GM19351 (cell line): Measurements from ENCODE around the gene CLEC2B.
"Not testable (repeated sequence)": the region's sequence is repeated elsewhere in the genome, so short reads cannot be mapped to it uniquely, and the experiment has no call there.

Source experiments
- ATAC-seq: cut with Tn5 transposase; IDR thresholded peaks from one replicate; pipeline ENCODE4 v1.9.1; 2021; ENCODE audit warnings: mild to moderate bottlenecking, moderate library complexity; ENCODE audit not compliant: unreplicated experiment

Gene CLEC2B

DNA sequence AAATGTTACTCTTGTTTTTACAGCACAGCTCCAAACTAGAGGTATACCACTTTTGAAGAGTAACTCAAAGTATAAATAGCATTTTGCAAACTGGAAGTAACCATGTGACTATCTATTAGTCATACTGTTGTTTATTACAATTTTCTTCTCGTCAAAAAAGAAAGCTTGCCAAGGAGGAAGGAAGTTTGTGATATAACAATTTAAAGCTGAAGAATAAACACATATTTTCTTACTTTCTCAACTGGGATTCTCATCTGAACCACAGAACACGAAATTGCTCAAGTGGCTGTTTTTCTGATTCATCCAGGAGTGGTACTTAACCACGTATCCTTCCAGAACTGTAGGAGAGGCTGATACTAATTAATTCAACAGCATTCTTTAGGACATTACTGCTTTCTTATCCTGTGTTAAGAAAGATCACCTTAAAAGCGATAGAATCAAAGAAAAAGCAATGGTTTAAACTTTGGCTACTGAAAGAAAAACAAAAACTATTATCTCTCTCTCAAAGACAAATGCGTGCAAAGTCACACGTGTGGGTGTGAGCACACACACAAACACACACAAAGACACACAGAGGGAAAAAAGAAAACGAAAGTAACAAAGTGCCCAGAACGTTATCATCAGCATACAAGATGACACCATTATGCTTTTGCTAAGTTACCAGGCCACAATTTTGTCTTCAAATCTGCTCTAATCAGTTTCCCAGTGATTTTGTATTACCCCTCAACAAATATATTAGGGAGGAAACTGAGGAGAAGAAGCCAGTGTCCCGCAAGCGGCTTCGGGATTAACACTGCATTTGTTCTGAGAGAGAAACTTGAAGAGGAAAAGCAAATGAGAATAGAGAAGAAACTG lies at the start of gene CLEC2B:
CLEC2B (minus strand) TSS at position 48 of the 855 bp plus-strand sequence.
- ATAC-seq, result peak; percentile 54

GRCh38 chr12:9911708-9912107 lies 42.6 kb upstream of the CLEC2B start:
- ATAC-seq, result no peak

DNA sequence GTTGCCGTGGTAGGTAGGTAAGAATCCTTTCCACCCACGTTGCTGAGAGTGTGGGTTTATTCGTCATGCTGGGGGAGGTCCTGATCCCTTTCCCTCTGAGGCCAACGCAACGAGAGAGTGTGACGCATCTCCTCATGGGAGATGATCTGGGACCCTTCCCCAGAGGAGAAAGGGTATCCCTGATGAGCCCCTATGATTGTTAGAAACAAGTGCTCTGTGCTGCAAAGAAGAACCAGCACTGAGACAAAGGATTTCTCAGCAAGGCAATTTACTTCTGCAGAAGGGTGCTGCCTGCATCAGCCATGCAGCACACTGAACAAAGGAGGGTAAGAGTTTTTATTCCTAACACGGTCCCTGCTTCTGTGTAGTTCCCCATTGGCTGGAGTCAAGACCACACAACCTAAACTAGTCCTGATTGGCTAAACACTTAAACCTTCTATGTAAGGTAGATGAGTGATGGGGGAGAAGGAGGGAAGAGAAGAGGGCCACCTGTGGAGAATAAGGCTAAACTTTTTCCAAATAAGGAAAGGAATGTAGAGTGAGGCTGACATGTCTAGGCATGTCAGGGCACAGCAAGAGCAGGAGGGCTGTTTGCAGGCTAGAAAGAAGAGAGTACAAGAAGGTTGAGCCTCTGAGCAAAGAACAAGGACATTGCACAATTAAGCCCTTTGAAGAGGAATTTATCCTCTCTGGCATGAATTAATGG lies 41.7 kb upstream of the CLEC2B start:
- ATAC-seq, result no peak

- ATAC-seq, result no peak
Observed at GRCh38 chr12:9909724-9910123, 40.6 kb upstream of the CLEC2B start.

GRCh38 chr12:9908350-9908749 lies 39.2 kb upstream of the CLEC2B start:
- no peak for ATAC-seq

DNA sequence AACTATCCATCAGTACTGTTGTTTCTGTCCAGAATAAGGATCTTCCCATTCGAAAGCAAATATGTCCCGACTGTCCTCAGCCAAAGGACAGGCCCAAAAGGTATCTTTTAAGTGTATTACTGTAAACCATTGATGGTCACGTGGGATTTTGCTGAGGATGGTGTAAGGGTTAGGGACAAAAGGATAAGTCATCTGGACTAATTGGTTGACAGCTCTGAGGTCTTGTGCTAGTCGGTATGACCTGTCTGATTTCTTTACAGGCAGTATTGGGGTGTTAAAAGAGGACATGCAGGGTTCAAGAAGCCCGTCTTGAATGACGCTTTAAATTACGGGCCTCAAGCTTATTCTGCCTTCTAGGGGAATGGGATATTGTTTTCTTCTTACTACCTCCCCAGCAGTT lies 38.6 kb upstream of the CLEC2B start:
- ATAC-seq, result no peak

- no peak for ATAC-seq
Observed at GRCh38 chr12:9906873-9907272, 37.7 kb upstream of the CLEC2B start.

- no peak for ATAC-seq
Observed at GRCh38 chr12:9902539-9903228, 33.5 kb upstream of the CLEC2B start.

GRCh38 chr12:9900930-9901329 lies 31.8 kb upstream of the CLEC2B start:
- ATAC-seq, result no peak

DNA sequence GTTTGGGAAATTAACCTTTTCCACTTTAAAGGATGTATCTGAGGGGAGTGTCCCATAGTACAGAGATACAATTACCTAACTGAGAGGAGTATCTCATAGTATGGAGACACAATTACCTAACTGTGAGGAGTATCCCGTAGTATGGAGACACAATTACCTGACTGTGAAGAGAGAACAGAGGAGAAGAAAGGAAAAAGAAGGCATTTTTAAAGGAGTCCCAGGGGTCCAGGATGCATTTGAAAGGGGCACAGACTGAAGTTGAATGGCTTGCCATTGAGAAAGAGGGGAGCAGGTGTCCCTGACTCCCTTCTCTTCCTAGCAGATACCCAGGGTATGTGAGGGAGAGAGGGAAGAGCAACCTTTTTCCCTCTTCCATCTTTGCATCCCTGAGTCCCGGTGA lies 30.1 kb upstream of the CLEC2B start:
- ATAC-seq, result no peak

GRCh38 chr12:9897535-9897934 lies 28.4 kb upstream of the CLEC2B start:
- no peak for ATAC-seq

- ATAC-seq, result no peak
Observed at GRCh38 chr12:9895215-9895971, 26.2 kb upstream of the CLEC2B start.

DNA sequence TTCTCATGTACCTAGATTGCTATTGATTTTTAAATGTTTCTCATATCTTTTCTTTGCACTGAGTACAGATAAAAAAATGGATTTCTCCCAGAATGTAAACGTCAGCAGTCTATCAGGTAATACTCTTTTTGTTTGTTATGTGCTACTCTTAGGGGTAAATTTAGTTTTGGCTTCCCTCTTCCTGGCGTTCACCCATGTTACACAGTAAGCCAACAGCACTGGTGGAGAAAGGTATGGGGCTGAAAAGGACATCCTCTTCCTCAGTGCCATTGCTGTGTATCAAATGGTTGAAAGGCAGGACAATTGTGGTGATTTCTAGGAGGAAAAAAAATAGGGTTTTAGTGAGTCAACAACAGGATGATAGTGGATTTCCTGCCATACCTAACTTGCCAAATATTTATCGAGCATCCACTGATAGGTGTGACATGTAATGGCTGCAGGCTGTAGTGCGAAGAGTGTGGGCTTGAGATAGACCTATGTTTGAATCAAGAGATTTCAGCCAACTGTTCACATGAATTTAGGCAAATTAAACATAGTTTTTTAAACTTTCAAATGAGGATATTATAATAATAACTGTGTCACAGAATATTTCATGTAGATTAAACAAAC lies 19.6 kb upstream of the CLEC2B start:
- ATAC-seq, result no peak

GRCh38 chr12:9883175-9883574 lies 14.0 kb upstream of the CLEC2B start:
- no peak for ATAC-seq

DNA sequence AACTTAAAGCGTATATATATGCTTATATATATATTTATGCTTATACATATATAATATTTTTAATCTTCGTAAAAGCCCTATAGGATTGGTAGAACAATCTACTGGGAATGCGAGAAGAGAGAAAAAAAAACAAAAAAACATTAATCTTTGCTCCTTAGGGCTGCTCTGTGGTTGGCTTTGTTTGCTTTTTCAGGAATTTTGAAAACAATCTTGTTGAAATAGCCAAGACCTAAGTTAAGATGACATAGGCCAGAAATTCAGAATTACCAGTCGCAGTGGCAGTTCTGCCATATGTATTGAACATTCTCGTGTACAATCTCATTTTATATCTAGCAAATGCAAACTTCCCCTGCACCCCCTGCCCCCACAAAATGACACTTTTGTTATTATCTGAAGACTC lies 12.8 kb upstream of the CLEC2B start:
- ATAC-seq, result no peak

- no peak for ATAC-seq
Observed at GRCh38 chr12:9881246-9881645, 12.1 kb upstream of the CLEC2B start, which contains the start of gene KLRF2. Gene KLRF2 (plus strand): TSS chr12:9881489. CDS start chr12:9881596, 107 bp downstream.

DNA sequence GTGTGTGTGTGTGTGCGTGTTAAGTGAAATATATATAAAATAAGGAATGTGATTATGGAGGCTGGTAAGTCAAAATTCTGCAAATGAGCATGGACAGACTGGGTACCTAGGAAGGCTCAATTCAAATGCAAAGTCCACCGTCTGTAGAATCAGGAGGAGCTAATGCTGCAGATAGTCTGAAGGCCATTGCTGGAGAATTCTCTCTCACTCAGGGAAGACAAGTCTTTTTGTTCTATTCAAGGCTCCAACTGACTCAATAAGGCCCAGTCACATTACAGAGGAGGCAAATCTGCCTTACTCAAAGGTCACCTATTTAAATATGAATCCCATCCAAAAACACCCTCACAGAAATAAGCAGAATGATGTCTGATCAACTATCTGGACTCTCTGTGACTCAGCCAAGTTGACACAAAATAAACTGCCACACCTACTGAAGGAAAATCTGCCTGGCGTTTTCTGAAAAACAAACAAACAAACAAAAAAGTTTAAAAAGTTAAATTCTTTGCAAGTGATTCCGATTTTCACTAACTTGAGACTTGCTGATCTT lies 11.5 kb upstream of the CLEC2B start:
- no peak for ATAC-seq

- ATAC-seq, result not testable (repeated sequence)
Observed at GRCh38 chr12:9876120-9876519, 7.0 kb upstream of the CLEC2B start.

- ATAC-seq, result no peak
Observed at GRCh38 chr12:9872742-9873141, 3.6 kb upstream of the CLEC2B start.

DNA sequence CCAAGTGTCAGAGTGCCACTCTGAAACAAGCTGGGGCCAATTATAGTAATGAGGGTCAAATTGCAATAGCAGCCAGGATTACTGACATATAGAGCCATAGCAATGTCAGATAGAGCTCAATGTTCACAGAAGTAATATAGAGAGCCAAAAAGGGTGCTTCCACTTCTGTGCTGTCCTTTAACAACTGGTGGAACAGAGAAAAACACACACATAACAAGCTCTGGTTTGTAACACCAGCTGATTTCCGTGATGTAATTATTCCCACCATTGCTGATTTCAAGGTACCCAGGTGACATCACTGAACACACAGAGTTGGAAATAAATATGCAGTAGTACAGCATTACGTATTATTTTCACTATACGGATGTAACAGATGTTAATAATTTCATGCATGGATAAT lies 3.0 kb upstream of the CLEC2B start:
- ATAC-seq, result no peak
